Measurements from ENCODE around the gene PKMYT1. TPM values are rescaled to one million over a fixed set of nuclear protein-coding genes. Genes with fewer than 3 reads are reported as not detected.

PKMYT1 gene
- total RNA-seq, 2 donors from 2014 or later, result 88.5 to 101 TPM

DNA sequence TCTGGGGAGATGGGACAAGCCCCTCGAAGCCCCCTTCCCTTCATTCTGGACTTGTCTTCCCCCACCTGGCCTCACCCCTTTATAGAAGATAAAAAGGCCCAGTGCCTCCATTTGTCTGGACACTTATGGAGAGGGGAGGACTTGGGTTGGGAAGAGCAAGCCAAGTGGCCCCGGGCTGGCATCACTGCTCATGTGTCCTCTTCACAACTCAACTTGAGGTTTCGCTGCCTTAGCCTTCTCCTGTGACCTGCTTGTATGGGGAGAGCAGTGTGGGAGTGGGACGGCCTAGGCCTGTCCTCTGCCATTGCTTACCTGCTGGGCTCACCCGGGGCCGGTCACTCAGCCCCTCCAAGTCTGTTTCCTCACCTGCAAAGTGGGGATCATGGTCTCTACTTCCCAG, 9.7 kb downstream of the PKMYT1 start:
- H3K36me3 ChIP-seq (ENCODE audit: control insufficient read depth, insufficient read depth, low read length), result peaks cover 6% of the 10 kb centered on the region
- 82 to 93% methylated on average over 3 to 6 of the region's 6 CpGs for WGBS, 2 experiments (ENCODE audit: insufficient coverage in 1 of 2, insufficient read length in 1 of 2)
- no peak for DNase-seq
- peaks cover 14% of the 10 kb centered on the region for H3K36me3 Mint-ChIP-seq (ENCODE audit: low read depth)
- no peaks in the 10 kb centered on the region for H3K9me3 ChIP-seq (ENCODE audit: control insufficient read depth, low read length)
- H3K9me3 Mint-ChIP-seq, result no peaks in the 10 kb centered on the region
- TF ChIP-seq, protein P1, sequence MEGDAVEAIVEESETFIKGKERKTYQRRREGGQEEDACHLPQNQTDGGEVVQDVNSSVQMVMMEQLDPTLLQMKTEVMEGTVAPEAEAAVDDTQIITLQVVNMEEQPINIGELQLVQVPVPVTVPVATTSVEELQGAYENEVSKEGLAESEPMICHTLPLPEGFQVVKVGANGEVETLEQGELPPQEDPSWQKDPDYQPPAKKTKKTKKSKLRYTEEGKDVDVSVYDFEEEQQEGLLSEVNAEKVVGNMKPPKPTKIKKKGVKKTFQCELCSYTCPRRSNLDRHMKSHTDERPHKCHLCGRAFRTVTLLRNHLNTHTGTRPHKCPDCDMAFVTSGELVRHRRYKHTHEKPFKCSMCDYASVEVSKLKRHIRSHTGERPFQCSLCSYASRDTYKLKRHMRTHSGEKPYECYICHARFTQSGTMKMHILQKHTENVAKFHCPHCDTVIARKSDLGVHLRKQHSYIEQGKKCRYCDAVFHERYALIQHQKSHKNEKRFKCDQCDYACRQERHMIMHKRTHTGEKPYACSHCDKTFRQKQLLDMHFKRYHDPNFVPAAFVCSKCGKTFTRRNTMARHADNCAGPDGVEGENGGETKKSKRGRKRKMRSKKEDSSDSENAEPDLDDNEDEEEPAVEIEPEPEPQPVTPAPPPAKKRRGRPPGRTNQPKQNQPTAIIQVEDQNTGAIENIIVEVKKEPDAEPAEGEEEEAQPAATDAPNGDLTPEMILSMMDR (conservative IDR thresholded peaks at IDR 0.05), result no peak
- no peak overlapping the region for H3K9ac ChIP-seq (ENCODE audit: extremely low read depth, low read length, poor library complexity, severe bottlenecking)
- peaks cover 29% of the 10 kb centered on the region for H3K27me3 Mint-ChIP-seq (ENCODE audit: insufficient read depth)
- no peaks in the 10 kb centered on the region for H3K27me3 ChIP-seq (ENCODE audit: control insufficient read depth, insufficient read depth, low read length, poor library complexity, severe bottlenecking)
- H3K4me3 Mint-ChIP-seq, result peak overlapping the region; percentile 64
- H3K4me1 Mint-ChIP-seq, result peaks cover 4% of the 10 kb centered on the region
- H3K4me1 ChIP-seq (ENCODE audit: control insufficient read depth, insufficient read depth, low read length), result peaks cover 14% of the 10 kb centered on the region
- H3K4me3 ChIP-seq (ENCODE audit: low read length), result peak overlapping the region; percentile 80
- no peak overlapping the region for H3K27ac ChIP-seq (ENCODE audit: low read depth, low read length)
- H3K27ac Mint-ChIP-seq, result peak overlapping the region; percentile 48

DNA sequence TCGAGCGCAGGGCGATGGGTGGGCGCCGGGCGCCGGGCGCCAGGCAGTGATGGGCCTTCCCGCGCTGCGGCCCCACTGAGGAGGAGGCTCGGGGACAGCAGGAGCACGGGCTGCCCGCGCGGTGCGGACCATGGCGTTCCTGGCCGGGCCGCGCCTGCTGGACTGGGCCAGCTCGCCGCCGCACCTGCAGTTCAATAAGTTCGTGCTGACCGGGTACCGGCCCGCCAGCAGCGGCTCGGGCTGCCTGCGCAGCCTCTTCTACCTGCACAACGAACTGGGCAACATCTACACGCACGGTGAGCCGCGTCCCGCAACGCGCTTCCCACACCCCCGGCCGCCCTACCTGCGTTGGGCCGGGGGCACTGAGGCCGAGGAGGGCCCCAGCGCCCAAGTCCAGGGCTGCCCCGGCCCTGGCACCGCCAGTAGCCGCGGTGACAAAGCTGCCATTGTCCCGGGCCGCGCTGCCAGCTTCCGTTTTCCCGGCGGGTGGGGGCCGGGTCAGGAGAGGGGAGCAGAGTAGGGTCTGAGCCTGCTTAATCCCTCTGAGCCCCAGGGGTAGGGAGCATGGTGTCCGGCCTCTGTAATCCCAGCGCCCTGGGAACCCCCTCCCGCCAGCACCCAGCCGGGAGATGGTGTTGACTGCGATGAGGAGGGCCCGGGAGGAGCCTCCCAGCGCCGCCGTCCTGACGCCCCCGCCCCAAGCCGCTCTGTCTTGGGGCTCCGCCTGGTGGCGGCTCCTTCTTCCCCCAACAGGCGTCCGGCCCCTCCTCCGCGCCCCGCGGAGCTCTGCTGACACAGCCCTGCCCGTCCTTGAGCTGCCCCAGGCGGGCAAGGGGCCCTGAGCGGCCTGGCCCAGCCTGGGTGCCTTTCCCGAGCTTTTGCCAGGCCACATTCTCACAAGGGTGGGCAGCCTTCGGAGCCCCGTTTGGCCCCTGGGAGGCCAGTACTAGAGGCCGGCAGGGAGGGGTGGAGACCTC, 10.4 kb downstream of the PKMYT1 start:
- Histone ChIP-seq H3K36me3 (ENCODE audit: control insufficient read depth, insufficient read depth, low read length) (no peaks in the 10 kb centered on the region), H3K4me1 (ENCODE audit: control insufficient read depth, insufficient read depth, low read length) (peaks cover 14% of the 10 kb centered on the region), H3K27me3 (ENCODE audit: control insufficient read depth, insufficient read depth, low read length, poor library complexity, severe bottlenecking) (no peaks in the 10 kb centered on the region), H3K4me3 (ENCODE audit: low read length) (peak overlapping the region; percentile 80), H3K9ac (ENCODE audit: extremely low read depth, low read length, poor library complexity, severe bottlenecking) (peak overlapping the region; percentile 38), H3K27ac (ENCODE audit: low read depth, low read length) (peak overlapping the region; percentile 49), H3K9me3 (ENCODE audit: control insufficient read depth, low read length) (no peaks in the 10 kb centered on the region)
- TF ChIP-seq, protein P1 (conservative IDR thresholded peaks at IDR 0.05), result peak; percentile 77
- DNase-seq, result peak; percentile 94
- H3K27ac Mint-ChIP-seq, result no peak overlapping the region
- peak overlapping the region; percentile 64 for H3K4me3 Mint-ChIP-seq
- peaks cover 14% of the 10 kb centered on the region for H3K36me3 Mint-ChIP-seq (ENCODE audit: low read depth)
- WGBS, 2 experiments (ENCODE audit: insufficient coverage in 1 of 2, insufficient read length in 1 of 2), result 1 to 2% methylated on average over 28 to 83 of the region's 83 CpGs
- H3K4me1 Mint-ChIP-seq, result peaks cover 4% of the 10 kb centered on the region
- no peaks in the 10 kb centered on the region for H3K9me3 Mint-ChIP-seq
- H3K27me3 Mint-ChIP-seq (ENCODE audit: insufficient read depth), result peaks cover 34% of the 10 kb centered on the region

DNA sequence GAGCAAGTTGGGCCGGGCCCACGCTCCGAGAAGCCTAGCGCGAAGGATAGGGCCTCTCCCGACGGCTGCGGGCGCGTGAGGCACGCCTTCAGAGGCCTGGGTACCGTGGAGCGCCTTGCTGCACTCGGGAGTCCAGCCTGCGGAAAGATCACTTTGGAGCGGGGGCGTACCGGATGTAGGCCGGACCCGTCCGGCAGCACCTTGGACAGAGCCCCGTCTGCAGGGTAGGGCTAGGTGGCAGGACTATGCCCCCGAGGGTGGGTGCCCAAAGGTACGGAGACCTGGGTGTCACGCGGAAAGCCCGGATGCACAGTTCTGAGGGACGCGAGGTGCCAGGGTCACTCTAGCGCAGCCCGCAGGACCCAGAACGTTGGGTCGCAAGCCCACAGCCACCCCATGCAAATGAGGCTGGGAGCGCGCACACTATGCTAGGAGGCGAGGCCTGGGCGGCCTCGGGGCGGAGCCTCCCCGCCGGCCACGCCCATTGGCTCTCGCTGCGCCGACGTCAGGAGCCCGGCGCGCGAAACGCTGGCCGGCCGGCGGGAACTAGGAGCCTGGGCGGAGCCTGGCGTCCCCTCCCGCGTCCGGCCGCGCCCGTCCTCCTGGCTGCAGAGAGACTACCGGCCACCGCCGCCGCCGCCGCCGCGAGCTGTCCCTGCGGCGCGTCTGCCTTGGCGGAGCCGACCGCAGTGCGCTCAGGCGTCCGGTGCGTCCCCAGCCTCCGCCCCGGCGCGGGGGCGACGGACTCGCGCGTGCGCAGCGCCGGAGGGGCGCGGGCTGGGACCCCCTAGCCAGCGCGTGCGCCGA, 11.3 kb downstream of the PKMYT1 start, which contains the start of gene PAQR4:
PAQR4 (plus strand) TSS at position 611 of the 807 bp plus-strand sequence. CDS start 327 bp downstream, outside the sequence.
- Histone ChIP-seq H3K4me3 (ENCODE audit: low read length) (peak within 1 kb of the TSS; percentile 80), H3K4me1 (ENCODE audit: control insufficient read depth, insufficient read depth, low read length) (peaks cover 14% of the 10 kb centered on the region), H3K9ac (ENCODE audit: extremely low read depth, low read length, poor library complexity, severe bottlenecking) (peak within 1 kb of the TSS; percentile 38), H3K27ac (ENCODE audit: low read depth, low read length) (peak within 1 kb of the TSS; percentile 49), H3K36me3 (ENCODE audit: control insufficient read depth, insufficient read depth, low read length) (no peaks in the 10 kb centered on the region), H3K27me3 (ENCODE audit: control insufficient read depth, insufficient read depth, low read length, poor library complexity, severe bottlenecking) (no peaks in the 10 kb centered on the region), H3K9me3 (ENCODE audit: control insufficient read depth, low read length) (no peaks in the 10 kb centered on the region)
- peak within 1 kb of the TSS; percentile 64 for H3K4me3 Mint-ChIP-seq
- peaks cover 6% of the 10 kb centered on the region for H3K4me1 Mint-ChIP-seq
- TF ChIP-seq, protein P1 (conservative IDR thresholded peaks at IDR 0.05), result no peak
- peaks cover 14% of the 10 kb centered on the region for H3K36me3 Mint-ChIP-seq (ENCODE audit: low read depth)
- H3K27ac Mint-ChIP-seq, result no peak within 1 kb of the TSS
- no peaks in the 10 kb centered on the region for H3K9me3 Mint-ChIP-seq
- peak; percentile 95 for DNase-seq
- 3 to 7% methylated on average over 34 to 98 of the region's 98 CpGs for WGBS, 2 experiments (ENCODE audit: insufficient coverage in 1 of 2, insufficient read length in 1 of 2)
- peaks cover 37% of the 10 kb centered on the region for H3K27me3 Mint-ChIP-seq (ENCODE audit: insufficient read depth)
